ENCODE measurements around the gene MRPL20.

MRPL20 gene

DNA sequence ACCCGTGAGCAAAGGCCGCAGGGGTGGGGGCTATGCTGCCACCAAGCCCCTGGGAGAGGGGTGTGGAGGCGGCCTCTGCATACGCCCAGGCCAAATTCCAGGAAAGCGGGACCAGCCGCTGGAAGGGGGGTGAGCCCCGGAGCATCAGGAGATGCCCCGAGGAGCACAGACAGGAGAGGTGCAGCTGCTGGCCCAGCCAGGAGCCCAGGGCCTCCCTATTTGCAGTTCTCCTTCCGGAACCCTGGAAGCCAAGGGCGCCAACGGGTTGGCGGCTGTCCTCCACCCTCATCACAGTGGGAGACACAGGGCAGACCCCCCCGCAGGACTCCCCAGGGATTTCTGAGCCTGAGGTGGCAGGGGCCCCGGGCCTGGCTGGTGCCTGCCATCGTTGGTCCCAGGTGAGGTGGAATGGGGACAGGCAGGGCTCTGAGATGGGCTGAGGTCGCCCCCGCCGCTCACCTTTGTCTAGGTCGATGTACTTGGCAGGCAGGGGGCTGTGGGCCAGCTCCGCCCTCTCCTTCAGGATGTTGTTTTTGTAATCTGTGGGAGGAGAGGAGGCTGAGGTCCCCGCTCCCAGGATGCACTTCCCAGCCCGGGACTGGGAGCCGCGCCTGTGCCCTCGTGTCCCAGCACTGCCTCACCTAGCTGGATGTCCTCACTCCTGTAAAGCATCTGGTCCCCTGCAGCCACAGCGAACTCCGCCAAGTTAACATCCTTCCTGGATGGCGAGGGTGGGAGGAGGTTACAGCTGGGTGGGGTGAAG lies 53.5 kb downstream of the MRPL20 start:
- Histone ChIP-seq H3K36me3 (ENCODE audit: control insufficient read depth, insufficient read depth, low read length) (peaks cover 4% of the 10 kb centered on the region; the same call in 1 of the 2 replicates), H3K27ac (ENCODE audit: low read length) (no peak overlapping the region), H3K27me3 (ENCODE audit: control insufficient read depth, insufficient read depth, low read length) (peaks cover 3% of the 10 kb centered on the region; the same call in 1 of the 2 replicates), H3K4me1 (ENCODE audit: control insufficient read depth, insufficient read depth, low read length) (peaks cover 20% of the 10 kb centered on the region), H3K4me3 (ENCODE audit: low read length) (no peak overlapping the region; the same call in 1 of the 2 replicates), H3K9me3 (ENCODE audit: control insufficient read depth, insufficient read depth, low read length) (no peaks in the 10 kb centered on the region)
- WGBS (ENCODE audit: insufficient coverage, insufficient read length): no CpG with 5 or more reads among the region's 28 CpGs
- DNase-seq (ENCODE audit: low read depth, low spot score): no peak

DNA sequence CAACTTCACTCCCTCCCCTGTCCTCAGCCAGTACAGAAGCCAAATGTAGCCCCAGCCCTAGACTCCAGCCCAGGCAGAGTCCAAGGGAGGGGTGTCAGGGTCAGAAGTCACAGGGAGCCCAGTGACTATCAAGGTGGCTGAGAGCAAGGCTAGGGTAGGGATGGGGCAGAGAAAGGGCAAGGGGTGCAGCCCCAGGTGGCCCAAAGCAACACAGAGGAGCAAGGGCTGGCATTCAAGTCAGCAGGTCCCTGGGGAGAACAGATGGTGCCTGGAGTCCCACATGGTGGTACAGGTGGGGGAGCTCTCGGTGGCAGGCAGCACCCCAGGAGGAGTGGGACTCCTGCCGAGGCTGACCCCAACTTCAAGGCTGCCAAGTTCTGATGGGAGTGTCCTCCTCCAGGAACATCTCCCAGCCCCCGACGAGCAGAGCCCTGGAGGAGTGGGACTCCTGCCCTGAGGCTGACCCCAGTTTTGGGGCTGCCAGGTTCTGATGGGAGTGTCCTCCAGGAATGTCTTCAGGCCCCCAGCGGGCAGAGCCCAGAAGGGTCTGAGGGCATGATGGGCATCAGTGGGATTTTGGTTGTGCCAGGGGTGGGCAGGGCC lies 54.2 kb downstream of the MRPL20 start:
- Histone ChIP-seq H3K27ac (ENCODE audit: low read length) (no peak overlapping the region), H3K9me3 (ENCODE audit: control insufficient read depth, insufficient read depth, low read length) (no peaks in the 10 kb centered on the region), H3K4me1 (ENCODE audit: control insufficient read depth, insufficient read depth, low read length) (peaks cover 20% of the 10 kb centered on the region), H3K4me3 (ENCODE audit: low read length) (no peak overlapping the region), H3K36me3 (ENCODE audit: control insufficient read depth, insufficient read depth, low read length) (peaks cover 4% of the 10 kb centered on the region; the same call in 1 of the 2 replicates), H3K27me3 (ENCODE audit: control insufficient read depth, insufficient read depth, low read length) (peaks cover 3% of the 10 kb centered on the region; the same call in 1 of the 2 replicates)
- no CpG with 5 or more reads among the region's 5 CpGs for WGBS (ENCODE audit: insufficient coverage, insufficient read length)
- DNase-seq (ENCODE audit: low read depth, low spot score): no peak

Measured in iPS DF 6.9 (cell line).